Myocyte (in vitro differentiated cells): ENCODE measurements around the gene CLEC16A. TPM values are rescaled to one million over a fixed set of nuclear protein-coding genes. Genes with fewer than 3 reads are reported as not detected.
A peak's percentile ranks its signal among the peaks of the same experiment; 100 is the strongest.

Experiments
- DNase-seq: peaks from one replicate; pipeline ENCODE4 v3.0.0-alpha.2; 2012; ENCODE audit warnings: low read depth
- total RNA-seq: library from RNA; depleted of rRNA; stranded (reverse); fragments of >200 nt; gene quantifications from 2 replicates; pipeline ENCODE4 v1.2.3, GENCODE V29; 2014

CLEC16A gene
- total RNA-seq, 1 donor from 2014 or later: 20.7 TPM

DNA sequence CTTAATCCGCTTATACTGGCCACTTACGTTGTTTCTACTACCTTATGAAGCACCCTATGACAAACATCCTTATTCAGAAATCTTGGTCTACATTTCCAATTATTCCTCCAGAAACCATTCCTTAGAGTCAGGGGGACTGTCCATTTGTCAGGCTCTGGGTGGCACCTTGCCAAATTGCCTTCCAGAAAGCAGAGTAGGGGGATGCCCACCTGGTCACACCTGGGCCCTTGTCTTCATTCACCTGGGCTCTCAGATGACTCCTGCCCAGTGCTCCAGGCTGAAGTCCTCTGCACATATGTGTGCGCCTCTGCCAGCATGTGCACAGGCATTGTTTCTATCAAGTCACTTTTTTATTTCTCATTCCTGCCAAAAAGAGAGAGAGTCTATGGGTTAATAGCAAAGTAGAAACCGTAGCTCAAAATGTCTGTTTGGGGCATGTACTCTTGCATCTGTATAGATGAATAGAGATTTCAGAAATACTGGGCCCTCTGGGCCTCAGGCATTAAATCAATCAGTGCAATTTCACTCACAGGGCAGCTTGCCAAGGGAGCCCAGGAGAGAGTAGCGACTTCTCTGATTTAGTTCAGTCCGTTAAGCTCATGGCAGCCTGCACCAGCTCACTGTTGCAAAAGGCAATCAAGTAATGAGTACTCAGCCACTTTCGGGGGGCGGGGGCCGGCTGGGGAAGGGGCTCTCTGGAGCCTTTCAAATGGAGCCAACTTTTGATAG is 207.0 kb downstream of the CLEC16A start:
- DNase-seq: no peak

DNA sequence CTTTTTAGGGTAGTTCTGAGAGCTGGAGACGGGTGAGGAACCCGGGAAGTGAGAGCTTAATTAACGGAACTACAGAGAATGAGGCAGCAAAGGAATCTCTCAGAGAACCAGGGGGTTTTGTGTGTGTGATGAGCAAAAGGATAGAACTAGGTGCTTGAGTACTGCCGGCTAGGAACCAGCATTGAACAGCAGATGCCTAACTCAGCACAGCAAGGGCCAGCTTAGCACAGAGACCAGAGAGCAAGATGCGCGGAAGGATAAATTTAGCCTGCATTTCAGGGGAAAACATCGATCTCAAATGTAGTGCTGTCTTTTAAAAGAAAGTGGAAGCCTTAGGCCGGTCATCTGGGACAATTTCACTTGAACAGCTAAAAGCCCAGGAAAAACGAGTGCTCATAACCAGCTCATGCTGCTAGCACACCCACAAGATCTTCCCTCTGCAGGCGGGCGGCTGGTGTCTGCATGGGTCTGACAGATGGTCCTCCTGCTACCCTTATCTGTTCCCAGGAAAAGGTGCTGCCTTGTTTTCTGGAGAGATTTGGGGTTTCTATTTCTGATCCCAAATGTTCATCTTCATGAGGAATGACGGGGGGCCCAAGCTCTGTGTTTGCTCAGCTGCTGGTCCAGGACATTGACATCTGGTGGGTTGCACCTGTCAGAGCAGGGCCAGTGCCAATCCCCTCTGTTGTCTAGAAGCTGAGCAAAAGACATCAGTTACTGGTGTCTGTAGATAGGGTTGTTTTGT is 207.7 kb downstream of the CLEC16A start:
- peak; percentile 61 for DNase-seq

DNA sequence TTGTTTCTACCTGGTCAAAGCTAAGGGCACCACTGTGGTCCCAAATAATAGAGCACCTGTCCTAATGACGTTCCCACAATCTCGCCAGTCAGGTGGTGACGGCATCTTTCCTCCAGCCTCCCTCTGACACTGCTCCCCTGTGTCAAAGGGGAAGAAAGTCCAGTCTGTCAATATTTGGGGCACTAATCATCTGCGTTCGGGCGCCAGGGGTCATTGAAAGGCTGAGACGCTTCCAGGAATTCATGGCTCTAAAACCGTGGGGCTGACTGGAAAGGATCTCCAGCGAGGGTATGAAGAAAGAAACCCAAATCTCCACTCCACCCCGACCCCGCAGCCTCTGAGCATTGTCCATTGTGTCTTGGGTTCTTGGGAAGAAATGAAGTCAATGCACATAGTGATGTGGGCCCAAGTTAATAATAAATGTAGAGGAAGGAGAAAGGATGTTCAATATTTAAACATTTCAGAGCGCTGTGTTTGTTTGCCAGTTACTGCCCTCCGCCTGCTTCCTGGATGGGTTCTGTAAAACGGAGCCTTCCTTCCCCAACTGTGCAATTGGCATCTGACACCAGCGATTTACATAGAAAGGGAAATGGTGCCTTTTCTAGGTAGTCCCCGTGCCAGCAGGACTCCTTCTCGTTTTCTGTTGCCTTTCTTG is 208.4 kb downstream of the CLEC16A start:
- DNase-seq: no peak

DNA sequence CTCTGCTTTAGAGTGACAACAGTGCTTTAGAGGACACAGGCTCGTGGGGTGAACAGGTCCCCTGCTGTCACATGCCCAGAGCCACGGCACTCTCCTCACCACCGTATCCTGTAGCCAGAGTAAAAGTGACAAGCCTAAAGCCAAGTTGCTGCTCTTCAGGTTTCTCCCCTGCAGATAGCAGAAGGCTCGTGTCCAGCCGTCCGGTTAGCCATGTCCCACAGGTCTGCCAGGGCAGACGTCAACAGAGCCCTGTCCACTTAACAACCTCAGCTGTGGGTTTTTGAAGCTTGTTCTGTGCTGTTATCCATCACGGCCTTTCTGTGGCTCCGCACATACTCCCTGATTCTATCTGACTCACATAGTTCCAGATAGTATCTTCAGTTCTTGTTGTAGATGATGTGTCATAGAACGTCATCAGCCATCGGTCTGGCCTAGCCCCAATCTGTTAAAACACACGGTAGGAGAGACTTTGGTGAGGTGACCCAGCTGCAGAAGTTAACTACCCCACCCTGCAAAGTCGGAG is 211.0 kb downstream of the CLEC16A start:
- no peak for DNase-seq

DNA sequence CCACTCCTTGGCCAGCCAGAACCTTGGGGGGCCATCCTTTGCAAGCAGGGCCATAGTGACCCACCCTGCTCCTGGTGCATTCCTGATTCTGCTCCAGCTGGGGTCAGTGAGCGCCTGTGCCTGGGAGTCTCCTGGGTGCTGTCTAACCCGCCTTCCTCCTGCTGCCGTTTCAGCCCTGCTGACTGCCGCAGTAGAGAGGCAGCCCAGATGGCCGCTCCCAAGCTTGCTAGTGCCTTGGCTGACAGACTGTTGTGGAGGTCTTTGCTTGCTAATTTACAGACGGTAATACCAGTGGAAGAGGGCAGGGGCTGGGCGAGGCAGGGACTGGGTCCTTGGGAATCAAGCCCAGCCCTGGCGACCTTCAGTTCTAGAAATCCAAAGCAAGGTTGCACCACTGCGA is 212.0 kb downstream of the CLEC16A start:
- DNase-seq: no peak

DNA sequence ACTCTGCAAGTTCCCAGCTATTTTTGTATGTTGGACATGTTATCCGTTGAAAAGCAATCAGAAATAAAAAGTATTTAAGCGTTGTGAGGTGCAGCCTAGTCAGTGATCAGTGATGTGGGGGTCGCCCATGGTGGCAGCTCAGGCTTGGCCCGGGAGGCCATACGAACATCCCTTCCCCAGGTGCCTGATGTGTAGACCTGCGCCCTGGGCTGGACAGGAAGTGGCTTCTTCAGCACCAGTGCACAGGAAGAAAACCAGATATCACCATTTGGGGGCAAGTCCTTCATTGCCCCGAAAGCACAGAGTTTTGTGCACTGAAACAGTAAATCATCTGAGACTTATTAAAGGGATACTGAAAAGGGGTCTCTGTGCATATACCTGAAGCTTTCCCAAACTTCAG is 212.8 kb downstream of the CLEC16A start:
- no peak for DNase-seq

DNA sequence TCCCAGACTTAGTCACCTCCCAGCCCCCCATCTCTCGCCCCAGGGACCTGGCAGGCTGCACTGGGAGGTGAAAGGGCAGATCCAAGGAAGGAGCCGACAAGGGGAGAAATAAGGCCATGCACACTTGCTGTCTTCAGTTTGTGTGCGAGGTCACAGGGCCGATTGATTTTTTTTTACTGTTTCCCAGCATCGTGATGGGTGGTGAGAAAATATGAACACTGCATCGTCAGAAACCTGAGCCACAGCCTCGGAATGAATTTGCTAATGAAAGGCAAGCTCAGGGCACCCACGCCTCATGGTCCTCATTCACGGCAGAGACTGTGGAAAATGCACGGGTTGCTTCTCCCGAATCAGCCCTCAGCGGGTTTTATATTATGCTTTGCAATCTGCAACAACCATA is 213.7 kb downstream of the CLEC16A start:
- DNase-seq: no peak

DNA sequence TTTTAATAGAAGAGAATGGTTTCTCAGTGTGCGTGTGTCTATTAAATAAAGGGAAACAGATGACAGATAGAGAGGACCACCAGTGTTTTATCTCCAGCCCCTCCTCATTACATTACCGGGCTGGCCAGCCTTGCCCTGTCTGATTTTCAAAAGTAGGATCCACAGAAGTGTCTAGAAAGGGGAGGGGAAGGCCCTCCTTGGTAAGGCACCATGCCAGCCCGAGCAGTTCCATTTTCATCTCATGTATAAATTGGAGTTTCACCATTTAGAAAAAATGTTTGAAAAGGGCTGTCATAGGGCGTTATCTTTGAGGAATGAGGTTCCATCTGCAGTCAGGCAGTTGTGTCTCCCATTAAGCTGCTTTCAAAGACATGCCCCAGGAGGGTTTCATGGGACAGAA is 214.9 kb downstream of the CLEC16A start:
- no peak for DNase-seq

DNA sequence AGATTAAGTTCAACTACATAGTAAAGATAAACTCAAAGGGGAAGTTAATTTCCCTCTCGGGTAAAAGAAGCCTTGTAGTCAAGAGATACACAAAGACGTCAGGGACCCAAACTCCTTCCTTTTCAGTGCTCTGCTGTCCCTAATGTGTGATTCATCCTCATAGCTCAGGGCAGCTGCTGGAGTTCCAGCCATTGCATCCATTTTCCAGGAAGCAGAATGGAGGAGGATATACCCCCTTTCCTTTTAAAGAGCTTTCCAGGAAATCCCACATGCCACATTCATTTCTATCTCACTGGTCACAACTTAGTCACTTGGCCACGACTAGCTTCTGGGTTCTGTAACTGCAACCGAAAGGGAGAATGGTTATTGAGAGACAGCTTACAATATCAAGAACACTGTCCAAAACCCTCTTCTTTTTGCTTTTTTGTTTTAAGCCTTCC is 216.3 kb downstream of the CLEC16A start:
- peak; percentile 38 for DNase-seq

DNA sequence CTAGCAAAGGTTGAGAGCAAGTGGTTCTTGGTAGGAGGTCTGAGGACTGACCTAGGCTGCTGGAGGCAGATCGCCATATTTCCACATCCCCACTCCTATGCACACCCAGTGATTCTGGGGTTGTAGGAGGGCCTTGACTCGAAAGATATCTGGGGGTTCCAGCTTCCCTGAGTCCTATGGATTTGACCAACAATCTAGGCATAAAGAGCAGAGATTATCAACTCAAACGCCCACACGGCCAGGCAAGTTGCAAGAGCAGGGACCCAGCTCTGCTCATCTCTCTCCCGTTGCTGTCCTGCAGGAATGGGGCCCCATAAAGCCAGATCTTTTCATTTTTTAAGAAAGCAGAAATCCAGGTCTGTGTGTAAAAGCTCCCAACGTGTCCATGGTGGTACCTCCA is 217.1 kb downstream of the CLEC16A start:
- no peak for DNase-seq

DNA sequence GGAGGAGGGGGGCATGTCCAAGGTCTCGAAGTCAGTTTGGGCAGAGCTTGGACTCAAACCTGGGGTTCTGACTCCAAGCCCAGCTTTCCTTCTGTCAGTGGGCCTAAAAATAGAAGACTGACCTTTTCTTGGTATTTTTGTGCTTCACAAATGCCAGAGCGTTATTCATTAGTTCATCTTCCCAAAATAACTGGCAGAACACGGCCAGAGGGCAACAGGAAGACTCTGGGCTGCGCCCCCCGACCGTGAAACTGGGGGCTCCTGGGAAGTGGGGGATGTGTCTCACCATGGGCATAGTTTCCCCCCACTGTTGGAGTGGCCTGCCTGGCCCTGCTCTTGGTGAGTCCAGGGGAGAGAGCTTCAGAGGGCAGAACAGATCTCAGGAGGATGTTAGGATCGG is 217.6 kb downstream of the CLEC16A start:
- peak; percentile 60 for DNase-seq

DNA sequence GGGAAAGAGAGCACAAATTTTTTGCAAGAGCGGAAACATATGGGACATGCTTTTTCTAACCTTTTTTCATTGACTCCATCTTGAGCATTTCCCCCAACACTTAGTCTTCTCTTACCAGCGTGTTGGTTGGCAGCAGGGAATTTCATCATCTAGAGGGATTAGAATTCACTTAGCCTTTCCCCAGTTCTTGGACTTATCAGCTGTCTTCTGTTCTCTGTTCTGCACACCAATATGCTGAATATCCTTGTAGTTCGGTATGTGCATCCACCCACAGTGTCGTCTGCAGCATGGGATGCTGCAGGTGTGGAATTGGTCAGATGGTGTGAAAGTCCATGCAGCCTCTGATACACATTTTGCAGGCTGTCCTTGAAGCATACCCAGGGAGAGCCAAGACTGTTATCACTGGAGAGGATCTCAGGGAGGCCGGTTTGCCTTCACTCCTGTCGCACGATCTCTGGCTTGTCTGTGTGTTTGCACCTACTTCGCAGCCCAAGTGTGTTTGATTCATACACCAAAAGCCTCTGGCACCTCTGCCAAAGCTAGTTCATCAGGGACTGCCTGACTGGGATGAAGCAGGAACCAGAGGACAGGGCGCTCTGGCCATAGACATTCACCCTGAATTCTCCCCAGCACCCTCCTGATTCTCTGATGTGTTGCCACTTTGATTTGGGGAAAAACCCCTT is 218.4 kb downstream of the CLEC16A start:
- DNase-seq: no peak

DNA sequence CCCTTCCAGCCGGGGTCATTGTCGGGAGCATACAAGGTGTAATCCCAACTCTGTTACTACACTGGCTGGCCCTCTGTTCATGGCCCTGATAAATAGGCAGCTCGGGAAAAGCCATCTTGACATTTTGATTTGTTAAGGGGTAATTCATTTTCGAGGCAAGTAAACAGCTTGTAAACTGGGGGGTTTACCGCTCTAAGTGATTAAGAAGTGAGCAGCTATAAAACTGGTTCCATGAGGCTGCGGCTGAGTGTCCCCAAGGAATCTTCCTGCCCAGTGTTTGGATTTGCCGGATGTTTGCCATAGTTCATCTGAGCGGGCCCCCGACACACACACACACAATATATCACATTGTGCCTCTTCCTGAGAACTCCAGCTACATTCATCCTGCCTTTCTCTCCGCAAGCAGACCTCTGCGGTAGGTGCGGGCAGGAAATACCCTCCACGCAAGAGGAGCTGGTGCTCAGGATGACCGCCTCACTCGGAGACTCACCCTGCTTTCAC is 219.4 kb downstream of the CLEC16A start:
- DNase-seq: no peak

DNA sequence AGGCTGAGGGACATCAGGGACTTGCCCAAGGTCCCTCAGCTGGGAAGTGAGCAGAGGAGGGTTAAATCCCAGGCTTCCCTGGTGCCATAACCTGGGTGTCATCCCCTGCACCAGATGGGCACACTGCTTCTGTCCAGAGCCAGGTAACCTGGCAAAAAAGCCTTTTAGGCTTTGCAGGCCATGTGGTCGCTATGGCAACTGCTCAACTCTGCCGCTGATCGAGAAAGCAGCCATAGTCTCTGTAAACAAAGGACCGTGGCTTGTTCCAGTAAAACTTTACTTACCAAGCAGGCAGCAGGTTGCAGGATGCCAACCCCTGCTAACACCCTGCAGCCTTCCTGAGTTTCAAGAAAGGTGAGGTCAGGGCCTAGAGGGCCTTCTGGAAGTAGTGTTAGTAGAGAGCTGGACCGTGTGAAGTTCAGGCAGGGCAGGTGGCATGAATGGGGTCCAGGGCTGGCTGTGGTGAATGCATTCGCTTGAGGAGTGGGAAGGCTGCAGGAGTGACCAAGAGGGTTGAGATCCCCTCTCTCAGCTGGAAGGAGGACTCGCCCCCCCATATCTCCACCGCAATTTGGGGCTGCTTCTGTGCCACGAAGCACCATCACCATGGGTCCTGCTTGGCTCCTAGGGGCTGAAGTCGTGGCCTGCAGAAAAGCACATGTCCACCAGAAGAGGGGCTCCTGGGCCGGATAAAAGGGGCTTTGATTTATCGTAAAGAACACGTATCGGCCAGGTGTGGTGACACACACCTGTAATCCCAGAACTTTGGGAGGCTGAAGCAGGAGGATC is 220.3 kb downstream of the CLEC16A start:
- DNase-seq: no peak

DNA sequence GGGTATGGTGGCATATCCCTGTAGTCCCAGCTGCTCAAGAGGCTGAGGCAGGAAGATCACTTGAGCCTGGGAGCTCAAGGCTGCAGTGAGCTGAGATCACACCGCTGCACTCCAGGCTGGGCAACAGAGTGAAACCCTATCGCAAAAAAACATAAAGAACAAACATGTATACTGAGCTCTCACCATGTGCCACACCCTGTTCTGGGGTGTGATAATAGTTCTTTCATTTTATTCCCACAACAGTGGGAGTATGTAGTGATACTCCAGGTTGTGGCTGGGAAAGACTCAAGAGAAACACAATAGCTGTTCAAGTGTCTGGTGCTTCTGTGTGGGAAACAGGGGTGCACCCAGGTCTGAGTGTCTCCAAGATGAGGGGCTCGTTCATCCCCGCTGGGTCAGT is 221.0 kb downstream of the CLEC16A start:
- DNase-seq: no peak

DNA sequence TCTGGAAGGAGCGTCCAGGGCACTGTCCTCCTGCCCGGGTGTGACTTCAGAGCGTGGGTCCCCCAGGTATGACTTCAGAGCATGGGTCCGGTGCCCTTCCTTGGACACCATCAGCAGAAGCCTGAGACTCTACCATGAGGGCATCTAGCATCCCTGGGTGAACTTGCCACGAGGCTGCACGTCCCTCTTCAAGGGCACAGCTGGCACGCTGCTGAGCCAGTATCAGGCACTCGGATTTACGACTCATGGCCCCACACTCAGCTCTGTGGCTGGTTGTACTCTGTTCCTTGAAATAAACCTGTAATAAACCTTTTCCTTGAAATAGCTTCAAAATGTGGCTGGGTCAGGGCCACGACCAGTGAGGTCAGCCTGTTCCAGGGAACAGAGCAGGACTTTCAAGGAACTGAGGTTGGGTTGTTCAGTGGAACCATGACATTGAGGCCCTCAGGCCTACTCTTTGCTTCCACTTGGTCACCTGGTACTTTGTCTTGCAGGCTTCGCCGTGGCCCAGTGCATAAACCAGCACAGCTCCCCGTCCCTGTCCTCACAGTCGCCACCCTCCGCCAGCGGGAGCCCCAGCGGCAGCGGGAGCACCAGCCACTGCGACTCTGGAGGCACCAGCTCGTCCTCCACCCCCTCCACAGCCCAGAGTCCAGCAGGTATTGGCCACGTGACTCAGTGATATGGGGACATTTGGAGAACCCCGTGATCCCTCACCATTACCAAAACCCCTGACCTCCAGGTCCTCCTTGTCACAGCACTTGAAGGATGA is 221.7 kb downstream of the CLEC16A start:
- peak; percentile 34 for DNase-seq

DNA sequence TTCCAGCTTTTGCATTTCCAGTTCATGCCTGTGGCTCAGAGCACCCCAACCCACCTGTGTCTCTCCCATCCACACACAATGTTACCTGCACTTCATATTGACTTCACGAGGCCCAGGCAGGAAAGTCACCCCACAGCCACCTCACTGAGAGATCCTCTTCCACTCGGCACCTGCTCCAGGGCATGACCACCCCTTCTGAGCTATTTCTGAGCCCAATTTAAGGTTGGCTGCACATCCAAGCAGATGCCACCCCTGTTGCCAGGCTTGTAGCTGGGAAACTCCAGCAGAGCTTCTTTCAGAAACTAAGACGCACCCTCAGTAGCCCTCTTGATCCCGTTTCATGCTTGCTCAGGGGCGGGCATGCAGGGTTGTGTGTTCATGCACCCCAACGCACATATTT is 223.2 kb downstream of the CLEC16A start:
- no peak for DNase-seq

DNA sequence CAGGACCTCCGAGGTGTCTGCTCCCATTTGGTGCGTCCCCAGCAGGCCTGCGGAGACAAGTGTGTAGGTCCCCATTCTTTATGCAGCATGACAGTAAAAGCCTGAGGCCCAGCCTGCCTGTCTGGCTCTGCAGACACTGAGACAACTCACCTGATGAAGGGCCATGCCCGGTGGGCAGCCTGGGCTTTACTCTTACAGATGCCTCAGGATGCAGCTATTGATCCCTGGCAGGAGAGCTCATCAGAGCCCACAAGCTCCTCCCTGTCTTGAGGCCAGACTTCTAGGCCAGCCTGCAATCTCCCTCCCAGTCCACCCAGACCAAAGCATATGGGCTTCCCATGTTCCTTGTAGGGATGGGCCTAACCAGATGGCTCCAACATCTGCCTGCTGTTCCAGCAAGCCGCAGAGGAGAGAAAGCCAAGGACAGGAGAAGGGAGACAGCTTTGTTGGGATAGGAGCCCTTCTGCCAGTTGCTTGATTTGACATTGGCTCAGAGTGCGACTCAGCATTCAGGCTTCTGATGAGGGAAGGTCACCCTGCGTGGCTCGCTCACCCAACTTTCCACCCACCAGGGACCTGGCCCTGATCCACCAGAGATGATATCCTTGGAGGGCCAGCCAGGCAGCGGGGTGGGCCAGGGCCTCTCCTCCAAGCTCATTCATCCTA is 224.2 kb downstream of the CLEC16A start:
- peak; percentile 61 for DNase-seq

DNA sequence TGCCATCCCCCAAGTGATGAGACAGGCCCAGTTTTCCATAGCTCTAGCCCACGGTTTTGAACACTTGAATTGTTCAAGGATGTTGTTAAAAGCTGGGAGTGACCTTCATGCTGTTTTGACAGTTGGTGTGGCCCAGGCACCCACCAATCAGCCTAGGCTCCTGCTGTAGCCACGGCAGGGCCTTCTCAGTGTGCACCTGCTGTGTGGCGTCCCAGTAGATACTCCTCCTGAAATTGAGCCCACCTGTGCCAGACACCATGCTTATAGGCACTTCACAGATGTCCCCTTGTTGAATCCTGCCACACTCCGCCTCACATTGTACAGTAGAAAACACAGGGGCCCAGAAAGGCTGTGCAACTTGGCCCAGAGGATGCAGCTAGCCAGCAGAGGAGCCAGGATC is 225.3 kb downstream of the CLEC16A start:
- no peak for DNase-seq
